ENCODE data around the gene TFB1M.

Gene TFB1M

DNA sequence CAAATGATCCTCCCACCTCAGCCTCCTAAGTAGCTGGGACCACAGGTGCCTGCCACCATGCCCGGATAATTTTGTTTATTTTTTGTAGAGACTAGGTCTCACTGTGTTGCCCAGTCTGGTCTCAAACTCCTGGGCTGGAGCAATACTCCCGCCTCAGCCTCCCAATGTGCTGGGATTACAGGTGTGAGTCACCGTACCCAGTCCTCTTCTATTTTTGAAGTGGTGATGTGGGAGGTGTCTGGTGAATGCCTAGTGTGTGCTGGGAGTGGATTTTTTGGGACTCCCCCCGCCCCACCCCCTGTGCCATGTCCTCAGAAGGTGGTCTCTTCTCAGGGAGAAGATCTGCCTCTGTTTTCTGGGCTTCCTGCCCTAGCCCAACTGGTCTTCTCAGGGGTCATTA, 98.4 kb downstream of the TFB1M start:
- DNase-seq (ENCODE audit: low read depth in 1 of 2, low spot score in 1 of 2): no peak
- in situ Hi-C loops (cut with HindIII; ENCODE audit: low pct_unique_long_range_greater_than_20kb, low sequenced_read_pairs): no loop called here

DNA sequence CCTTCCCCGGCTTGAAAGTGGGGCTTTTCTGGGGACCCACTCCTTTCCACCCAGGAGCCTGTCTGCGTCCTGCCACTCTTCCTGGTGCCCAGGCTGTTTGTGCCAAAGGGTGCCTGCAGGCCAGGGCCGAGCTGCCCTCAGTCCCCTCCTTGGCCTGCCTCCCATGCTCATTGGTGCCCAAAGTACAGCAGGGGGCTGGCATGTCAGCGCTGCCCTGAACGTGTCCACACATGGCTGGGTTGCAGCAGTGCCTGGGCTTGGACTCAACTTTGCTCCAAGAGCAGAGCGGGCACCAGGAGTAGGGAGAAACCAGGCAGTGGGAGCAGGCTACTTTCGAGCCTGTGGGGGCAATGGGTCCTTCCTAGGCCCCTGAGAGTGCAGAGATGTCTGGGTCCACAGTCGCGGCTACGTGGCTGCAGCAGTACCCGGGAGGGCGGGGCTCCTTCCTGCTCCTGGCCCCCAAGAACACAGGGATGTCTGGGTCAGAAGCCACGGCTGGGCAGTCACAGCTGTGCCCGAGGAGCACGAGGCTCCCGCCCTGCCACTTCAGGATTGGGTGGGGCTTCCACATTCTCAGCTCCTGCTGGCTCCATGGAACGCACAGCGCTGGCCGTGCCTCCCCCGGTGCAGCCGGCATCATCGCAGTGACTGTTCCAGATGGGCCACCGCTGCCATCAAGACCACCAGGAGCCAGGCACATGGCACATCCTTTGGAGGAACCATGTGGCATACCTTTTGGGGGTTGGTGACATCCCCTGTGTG, 100.5 kb downstream of the TFB1M start:
- DNase-seq (ENCODE audit: low read depth in 1 of 2, low spot score in 1 of 2): no peak
- no peak for TF ChIP-seq JUND (IDR thresholded peaks at IDR 0.05; ENCODE audit: low read depth)
- in situ Hi-C loops (cut with HindIII; ENCODE audit: low pct_unique_long_range_greater_than_20kb, low sequenced_read_pairs): no loop called here

More for the DNA sequence above, 98.4 kb downstream of the TFB1M start:
- TF ChIP-seq JUND (IDR thresholded peaks at IDR 0.05; ENCODE audit: low read depth): no peak

DNA sequence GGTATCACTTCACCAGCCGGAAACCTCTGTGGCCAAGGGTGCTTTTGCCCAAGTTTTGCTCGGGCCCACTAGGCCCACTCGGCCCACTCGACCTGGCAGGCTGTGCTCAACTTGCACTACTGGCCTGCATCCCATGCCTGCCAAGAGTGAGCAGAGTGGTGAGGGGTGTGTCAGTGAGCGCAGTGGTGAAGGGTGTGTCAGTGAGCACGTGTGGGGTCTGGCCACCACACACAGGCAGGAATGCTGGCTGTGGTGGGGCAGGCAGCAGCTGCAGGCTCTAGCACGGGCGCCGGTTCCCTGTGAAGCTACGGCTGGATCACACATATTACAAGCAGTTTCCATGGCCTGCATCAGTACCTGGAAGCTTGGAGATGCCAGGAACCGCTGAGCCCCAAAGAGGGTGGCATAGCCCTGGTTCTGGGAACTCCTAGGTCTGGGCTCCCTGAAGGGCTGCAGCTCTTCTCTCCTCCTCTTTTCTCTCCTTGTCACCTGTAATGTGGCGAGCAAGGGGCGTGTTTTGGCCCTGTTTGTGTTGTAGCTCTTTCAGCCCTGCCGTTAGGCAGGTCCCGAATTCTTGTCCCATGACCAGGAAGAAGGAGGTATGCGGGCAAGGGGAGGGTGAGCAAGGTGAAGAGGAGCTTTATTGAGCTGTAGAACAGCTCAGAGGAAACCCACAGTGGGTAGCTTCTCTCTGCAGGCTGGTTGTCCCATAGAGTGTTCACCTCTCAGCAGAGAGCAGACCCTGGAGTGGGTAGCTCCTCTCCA, 101.5 kb downstream of the TFB1M start:
- in situ Hi-C loops (cut with HindIII; ENCODE audit: low pct_unique_long_range_greater_than_20kb, low sequenced_read_pairs): no loop called here
- no peak for TF ChIP-seq JUND (IDR thresholded peaks at IDR 0.05; ENCODE audit: low read depth)
- DNase-seq (ENCODE audit: low read depth in 1 of 2, low spot score in 1 of 2): peak in 1 of 2 experiments; percentile 58

DNA sequence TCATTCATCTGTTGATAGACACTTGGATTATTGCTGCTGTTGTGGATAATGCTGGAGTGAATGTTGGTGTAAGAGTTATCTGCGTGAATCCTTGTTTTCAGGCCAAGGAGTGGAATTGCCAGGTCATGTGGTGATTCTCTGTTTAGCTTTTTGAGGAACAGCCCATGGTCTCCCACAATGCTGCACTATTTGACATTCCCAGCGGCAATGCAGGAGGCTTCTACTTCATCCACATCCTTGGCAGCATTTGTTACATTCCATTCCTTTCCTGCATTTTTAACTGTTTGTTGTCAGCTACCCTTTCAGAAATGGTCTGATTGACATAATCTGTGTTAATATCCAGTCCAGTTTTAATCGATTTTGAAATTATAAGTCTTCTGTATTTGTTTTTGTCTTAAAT, 102.2 kb downstream of the TFB1M start:
- no peak for DNase-seq (ENCODE audit: low read depth in 1 of 2, low spot score in 1 of 2)
- in situ Hi-C loops (cut with HindIII; ENCODE audit: low pct_unique_long_range_greater_than_20kb, low sequenced_read_pairs): no loop called here
- no peak for TF ChIP-seq JUND (IDR thresholded peaks at IDR 0.05; ENCODE audit: low read depth)

DNA sequence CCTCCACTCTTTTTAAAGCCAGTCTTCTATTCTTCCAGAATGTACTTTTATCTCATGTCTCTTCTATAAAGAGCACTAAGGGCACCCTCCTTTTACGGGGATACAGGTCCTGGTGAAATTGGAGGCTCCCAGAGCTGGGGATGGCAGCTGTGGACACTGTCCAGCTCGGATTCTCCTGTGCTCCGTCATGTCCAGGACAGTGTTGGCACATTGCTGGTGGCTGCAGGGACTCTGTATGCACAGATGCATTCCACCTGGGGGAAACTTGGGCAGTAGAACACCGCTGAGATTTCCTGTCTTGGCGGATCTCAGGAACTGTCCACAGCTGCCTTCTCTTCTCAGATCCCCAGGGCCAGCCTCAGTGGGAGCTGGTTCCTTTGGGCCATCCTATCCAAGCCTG, 107.1 kb downstream of the TFB1M start:
- in situ Hi-C loops (cut with HindIII; ENCODE audit: low pct_unique_long_range_greater_than_20kb, low sequenced_read_pairs): no loop called here
- no peak for DNase-seq (ENCODE audit: low read depth in 1 of 2, low spot score in 1 of 2)
- no peak for TF ChIP-seq JUND (IDR thresholded peaks at IDR 0.05; ENCODE audit: low read depth)

Measured in T47D (cell line).